ENCODE results near the gene AGBL3.
"Not testable (repeated sequence)": the region's sequence is repeated elsewhere in the genome, so short reads cannot be mapped to it uniquely, and the experiment has no call there.

- TF ChIP-seq, protein P1, sequence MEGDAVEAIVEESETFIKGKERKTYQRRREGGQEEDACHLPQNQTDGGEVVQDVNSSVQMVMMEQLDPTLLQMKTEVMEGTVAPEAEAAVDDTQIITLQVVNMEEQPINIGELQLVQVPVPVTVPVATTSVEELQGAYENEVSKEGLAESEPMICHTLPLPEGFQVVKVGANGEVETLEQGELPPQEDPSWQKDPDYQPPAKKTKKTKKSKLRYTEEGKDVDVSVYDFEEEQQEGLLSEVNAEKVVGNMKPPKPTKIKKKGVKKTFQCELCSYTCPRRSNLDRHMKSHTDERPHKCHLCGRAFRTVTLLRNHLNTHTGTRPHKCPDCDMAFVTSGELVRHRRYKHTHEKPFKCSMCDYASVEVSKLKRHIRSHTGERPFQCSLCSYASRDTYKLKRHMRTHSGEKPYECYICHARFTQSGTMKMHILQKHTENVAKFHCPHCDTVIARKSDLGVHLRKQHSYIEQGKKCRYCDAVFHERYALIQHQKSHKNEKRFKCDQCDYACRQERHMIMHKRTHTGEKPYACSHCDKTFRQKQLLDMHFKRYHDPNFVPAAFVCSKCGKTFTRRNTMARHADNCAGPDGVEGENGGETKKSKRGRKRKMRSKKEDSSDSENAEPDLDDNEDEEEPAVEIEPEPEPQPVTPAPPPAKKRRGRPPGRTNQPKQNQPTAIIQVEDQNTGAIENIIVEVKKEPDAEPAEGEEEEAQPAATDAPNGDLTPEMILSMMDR (IDR thresholded peaks at IDR 0.05) = not testable (repeated sequence)
- TF ChIP-seq POLR2AphosphoS5 (IDR thresholded peaks at IDR 0.05; ENCODE audit: insufficient read depth in 1 of 2, low read depth in 1 of 2); POLR2A (IDR thresholded peaks at IDR 0.05): not testable (repeated sequence)
These were observed 4.7 kb upstream of the AGBL3 start for GRCh38 chr7:134981645-134982044.
